K562 (cell line): ENCODE results near the gene SPEM2. TPM values are rescaled to one million over a fixed set of nuclear protein-coding genes. Genes with fewer than 3 reads are reported as not detected.

ENCODE experiments used
- HNRNPK ChIP-seq: fragments of 200-400 bp; formaldehyde crosslinking; IDR thresholded peaks from one replicate; pipeline ENCODE4 v1.6.1; 2018; ENCODE audit warnings: mild to moderate bottlenecking, low read depth, low read length; ENCODE audit not compliant: poor library complexity, severe bottlenecking
- MGA ChIP-seq: fragments of 450-650 bp; IDR thresholded peaks from 2 replicates; pipeline ENCODE4 v1.6.1; 2016; ENCODE audit warnings: mild to moderate bottlenecking, moderate library complexity
- POLR2B ChIP-seq: fragments of 450-650 bp; IDR thresholded peaks from 2 replicates; pipeline ENCODE4 v1.6.1; 2018; ENCODE audit warnings: low read depth; ENCODE audit not compliant: partially characterized antibody
- RBM17 ChIP-seq: fragments of 200-400 bp; formaldehyde crosslinking; IDR thresholded peaks from 2 replicates; pipeline ENCODE4 v1.6.1; 2017; ENCODE audit warnings: low read depth, mild to moderate bottlenecking, low read length, borderline replicate concordance
- RNF2 ChIP-seq: sonication (generic); IDR thresholded peaks from 2 replicates; pipeline ENCODE4 v1.6.1; 2016
- SAFB2 ChIP-seq: fragments of 200-400 bp; formaldehyde crosslinking; IDR thresholded peaks from 2 replicates; pipeline ENCODE4 v1.6.1; 2018; ENCODE audit warnings: borderline replicate concordance, low read length, low read depth, moderate library complexity; ENCODE audit not compliant: severe bottlenecking
- TCFL5 ChIP-seq: fragments of 250-450 bp; sonication (Bioruptor Pico); conservative IDR thresholded peaks from 2 replicates; pipeline ENCODE4 v1.6.1; 2021; ENCODE audit warnings: mild to moderate bottlenecking, moderate library complexity, matching md5 sums
- VEZF1 ChIP-seq: fragments of 200-800 bp; sonication (Bioruptor generic); IDR thresholded peaks from 2 replicates; pipeline ENCODE4 v1.6.1; 2017; ENCODE audit warnings: missing genetic modification characterization, missing compliant biosample characterization
- YY1 ChIP-seq, 3 experiments: IDR thresholded peaks; 2 replicates each; pipeline ENCODE4 v1.6.1; 2011; ENCODE audit warnings: low read length in 2 of 3, mild to moderate bottlenecking in 2 of 3, moderate library complexity in 2 of 3, borderline replicate concordance in 1 of 3, control low read depth in 1 of 3, low read depth in 1 of 3; ENCODE audit not compliant: insufficient read depth in 3 of 3, insufficient replicate concordance in 2 of 3, control insufficient read depth in 1 of 3, insufficient read length in 1 of 3; ENCODE audit errors: extremely low read depth in 1 of 3
- ZBTB7A ChIP-seq: IDR thresholded peaks from 2 replicates; pipeline ENCODE4 v1.6.1; 2011; ENCODE audit warnings: low read depth, mild to moderate bottlenecking, low read length, moderate library complexity, borderline replicate concordance; ENCODE audit not compliant: control insufficient read depth
- ZNF3 ChIP-seq: fragments of 250-450 bp; sonication (Bioruptor Pico); IDR thresholded peaks from 2 replicates; pipeline ENCODE4 v1.5.0; 2021; ENCODE audit warnings: mild to moderate bottlenecking, moderate library complexity
- ZNF324 ChIP-seq: fragments of 250-450 bp; sonication (Bioruptor Pico); IDR thresholded peaks from 2 replicates; pipeline ENCODE4 v1.4.0; 2020; ENCODE audit warnings: mild to moderate bottlenecking
- ZNF766 ChIP-seq: fragments of 200-800 bp; sonication (Bioruptor generic); conservative IDR thresholded peaks from 2 replicates; pipeline ENCODE4 v1.6.1; 2016; ENCODE audit warnings: missing genetic modification characterization, missing compliant biosample characterization
- polyA plus RNA-seq, 8 experiments: library from polyadenylated mRNA; depleted of rRNA in 4 of 8; stranded (reverse) in 5 of 8; unstranded in 3 of 8; fragments of >200 nt; fragmentation: Nextera tagmentation in 2 of 8; fragmentation: Illumina TruSeq in 1 of 8; extraction: Ambion mirVana in 2 of 8; extraction: Trizol in 1 of 8; gene quantifications; 2 replicates each; pipeline versions ENCODE4 v1.2.1 to v1.2.3, GENCODE V29; 2011 to 2014; ENCODE audit warnings: inconsistent platforms in 1 of 8, missing spikeins in 1 of 8
- total RNA-seq, 7 experiments: library from RNA; depleted of rRNA in 6 of 7; stranded (reverse); fragments of >200 nt in 6 of 7; fragmentation: Illumina TruSeq in 2 of 7; extraction: Trizol in 2 of 7; gene quantifications; 2 replicates each; pipeline versions ENCODE4 v1.2.1 to v1.2.3, GENCODE V29; 2011 to 2021; ENCODE audit warnings: low replicate concordance in 1 of 7

SPEM2 gene
- total and polyA plus RNA-seq, 9 of the 15 experiments (the other 6 are each of a cell fraction or from before 2014, with no cell fraction given): not detected

- TF ChIP-seq TCFL5 (CRISPR knock-in tag): no peak
- TF ChIP-seq HNRNPK: no peak
- no peak for TF ChIP-seq POLR2B
- peak; percentile 55; the same call in 1 of the 2 replicates for TF ChIP-seq ZBTB7A
- TF ChIP-seq RNF2: peak; percentile 61; the same call in 1 of the 2 replicates
- TF ChIP-seq SAFB2: no peak
- TF ChIP-seq RBM17: no peak
- peak in 1 of 3 experiments; percentile 60 for TF ChIP-seq YY1 (IDR thresholded peaks at IDR 0.05; ENCODE audit: borderline replicate concordance in 1 of 3, control insufficient read depth in 1 of 3, extremely low read depth in 1 of 3, insufficient read depth in 3 of 3, insufficient read length in 1 of 3, insufficient replicate concordance in 2 of 3, low read depth in 1 of 3, low read length in 2 of 3)
- peak; percentile 51 for TF ChIP-seq VEZF1 (CRISPR knock-in tag)
- no peak for TF ChIP-seq ZNF324 (CRISPR knock-in tag)
- no peak for TF ChIP-seq ZNF3 (CRISPR knock-in tag)
- TF ChIP-seq ZNF766 (CRISPR knock-in tag): 0 out of 2 replicates have a peak, but pooled peaks have one; percentile 45
- TF ChIP-seq MGA: peak; percentile 78
These were observed 50.5 kb downstream of the SPEM2 start (continued) for GRCh38 chr17:7475764-7476422.
